ENCODE measurements around the gene ERFE.

GRCh38 chr2:238161291-238162051 lies 2.7 kb downstream of the ERFE start:
- no peak for TF ChIP-seq POLR2A (IDR thresholded peaks at IDR 0.05)
- TF ChIP-seq, protein P1, sequence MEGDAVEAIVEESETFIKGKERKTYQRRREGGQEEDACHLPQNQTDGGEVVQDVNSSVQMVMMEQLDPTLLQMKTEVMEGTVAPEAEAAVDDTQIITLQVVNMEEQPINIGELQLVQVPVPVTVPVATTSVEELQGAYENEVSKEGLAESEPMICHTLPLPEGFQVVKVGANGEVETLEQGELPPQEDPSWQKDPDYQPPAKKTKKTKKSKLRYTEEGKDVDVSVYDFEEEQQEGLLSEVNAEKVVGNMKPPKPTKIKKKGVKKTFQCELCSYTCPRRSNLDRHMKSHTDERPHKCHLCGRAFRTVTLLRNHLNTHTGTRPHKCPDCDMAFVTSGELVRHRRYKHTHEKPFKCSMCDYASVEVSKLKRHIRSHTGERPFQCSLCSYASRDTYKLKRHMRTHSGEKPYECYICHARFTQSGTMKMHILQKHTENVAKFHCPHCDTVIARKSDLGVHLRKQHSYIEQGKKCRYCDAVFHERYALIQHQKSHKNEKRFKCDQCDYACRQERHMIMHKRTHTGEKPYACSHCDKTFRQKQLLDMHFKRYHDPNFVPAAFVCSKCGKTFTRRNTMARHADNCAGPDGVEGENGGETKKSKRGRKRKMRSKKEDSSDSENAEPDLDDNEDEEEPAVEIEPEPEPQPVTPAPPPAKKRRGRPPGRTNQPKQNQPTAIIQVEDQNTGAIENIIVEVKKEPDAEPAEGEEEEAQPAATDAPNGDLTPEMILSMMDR (IDR thresholded peaks at IDR 0.05) = no peak

Measured in gastroesophageal sphincter (tissue), 3 donors.